Right lobe of liver (tissue), 4 donors: ENCODE data around the gene AMBRA1.

Source experiments
- CTCF ChIP-seq, 4 donors: fragments of 200-600 bp in 3 of 4; fragments of 450-650 bp in 1 of 4; IDR thresholded peaks; one replicate each; pipeline versions ENCODE4 v1.5.1 to v1.8.0; 2016 to 2022; ENCODE audit warnings: antibody characterized with exemption in 4 of 4, mild to moderate bottlenecking in 2 of 4
- POLR2A ChIP-seq: fragments of 450-650 bp; IDR thresholded peaks from one replicate; pipeline ENCODE4 v1.6.1; 2017; ENCODE audit warnings: antibody characterized with exemption, mild to moderate bottlenecking
- donor health status: DM: no; HTN: no; CAD: no.
- donor health status: DM: no; HTN: no; CAD: no.
- donor health status: DM: no; HTN: yes; CAD: no.

GRCh38 chr11:46431211-46431610 lies 162.6 kb downstream of the AMBRA1 start:
- no peak for TF ChIP-seq CTCF (IDR thresholded peaks at IDR 0.05)
- no peak for TF ChIP-seq POLR2A
